Esophagus muscularis mucosa (tissue), 4 donors: ENCODE data around the gene SLC51B. TPM values are rescaled to one million over a fixed set of nuclear protein-coding genes. Genes with fewer than 3 reads are reported as not detected.

Experiments used
- DNase-seq: peaks from one replicate; pipeline ENCODE4 v3.0.0-alpha.2; 2017; ENCODE audit errors: extremely low spot score
- H3K27ac ChIP-seq, 4 donors: fragments of 200-600 bp; sonication (generic); replicated peaks in 1 of 4; 1 replicate in 3 of 4; 2 replicates in 1 of 4; pipeline ENCODE4 v1.5.1; 2016 to 2019; ENCODE audit warnings: mild to moderate bottlenecking in 1 of 4
- H3K27me3 ChIP-seq, 4 donors: fragments of 200-600 bp; sonication (generic); one replicate each; pipeline versions ENCODE4 v1.5.1 to v1.6.0; 2016 to 2019
- H3K36me3 ChIP-seq, 4 donors: fragments of 200-600 bp; sonication (generic); one replicate each; pipeline ENCODE4 v1.5.1; 2016 to 2019
- H3K4me1 ChIP-seq, 4 donors: fragments of 200-600 bp; sonication (generic); one replicate each; pipeline ENCODE4 v1.5.1; 2016 to 2019
- H3K4me3 ChIP-seq, 4 donors: fragments of 200-600 bp; sonication (generic); 1 replicate in 2 of 4; 2 replicates in 2 of 4; pipeline ENCODE4 v1.5.1; 2016 to 2019; ENCODE audit warnings: mild to moderate bottlenecking in 4 of 4, moderate library complexity in 1 of 4
- H3K9me3 ChIP-seq, 4 donors: fragments of 200-600 bp; sonication (generic); 1 replicate in 3 of 4; 2 replicates in 1 of 4; pipeline ENCODE4 v1.5.1; 2016 to 2019
- CTCF ChIP-seq, 3 experiments: fragments of 200-600 bp in 2 of 3; fragments of 450-650 bp in 1 of 3; sonication (generic) in 2 of 3; IDR thresholded peaks; one replicate each; pipeline ENCODE4 v1.5.1; 2017 to 2019; ENCODE audit warnings: antibody characterized with exemption in 3 of 3, mild to moderate bottlenecking in 2 of 3, moderate library complexity in 1 of 3
- EP300 ChIP-seq: sonication (generic); formaldehyde crosslinking; IDR thresholded peaks from one replicate; pipeline ENCODE4 v1.6.1; 2017; ENCODE audit warnings: antibody characterized with exemption
- POLR2A ChIP-seq: fragments of 450-650 bp; IDR thresholded peaks from one replicate; pipeline ENCODE4 v1.6.1; 2017; ENCODE audit warnings: antibody characterized with exemption, moderate library complexity, mild to moderate bottlenecking, low read depth
- POLR2AphosphoS5 ChIP-seq, 2 donors: sonication (generic); formaldehyde crosslinking; IDR thresholded peaks; one replicate each; pipeline ENCODE4 v1.6.1; 2017; ENCODE audit warnings: antibody characterized with exemption in 2 of 2
- WGBS: methylation state at CpG from one replicate; pipeline ENCODE4 v1.1.5; 2018; 5-methylcytosine and 5-hydroxymethylcytosine counted together
- intact Hi-C: fragments of 100-400 bp; cut with DNase I; formaldehyde crosslinking; loops from one replicate; pipeline ENCODE4 v1.15.1; 2023
- total RNA-seq, 4 donors: library from RNA; depleted of rRNA; stranded (reverse); fragments of >200 nt; gene quantifications; one replicate each; pipeline versions ENCODE4 v1.1.0 to v1.2.1, GENCODE V29; 2016

Gene SLC51B
- total RNA-seq, 4 donors from 2014 or later: not detected

- intact Hi-C loops: no loop called here
- no peak for DNase-seq
- peaks cover 14 to 46% (median 42%) of the 10 kb centered on the region in 4 donors for H3K4me1 ChIP-seq
- H3K27me3 ChIP-seq: no peaks in the 10 kb centered on the region
- peaks cover 0 to 21% (median 12%) of the 10 kb centered on the region in 4 donors for H3K36me3 ChIP-seq
- peak overlapping the region; percentile 9 to 55 (median 47) for H3K27ac ChIP-seq
- WGBS: 40% methylated on average over 2 of the region's 2 CpGs
- H3K4me3 ChIP-seq: no peak overlapping the region
- H3K9me3 ChIP-seq: no peaks in the 10 kb centered on the region
- TF ChIP-seq POLR2AphosphoS5 (IDR thresholded peaks at IDR 0.05) (no peak), CTCF (IDR thresholded peaks at IDR 0.05) (no peak), POLR2A (no peak), EP300 (no peak)
These were observed 3.1 kb downstream of the SLC51B start for GRCh38 chr15:65048241-65048640.

GRCh38 chr15:65049418-65049840 lies 4.2 kb downstream of the SLC51B start:
- Histone ChIP-seq H3K4me3 (peak overlapping the region; percentile 21 to 47 (median 30)), H3K9me3 (no peaks in the 10 kb centered on the region), H3K27ac (peak overlapping the region; percentile 36 to 72 (median 56)), H3K36me3 (peaks cover 7 to 33% (median 20%) of the 10 kb centered on the region in 4 donors), H3K27me3 (no peaks in the 10 kb centered on the region), H3K4me1 (peaks cover 14 to 47% (median 36%) of the 10 kb centered on the region in 4 donors)
- intact Hi-C loops: no loop called here
- 20% methylated on average over 7 of the region's 19 CpGs for WGBS
- DNase-seq: no peak
- TF ChIP-seq POLR2AphosphoS5 (IDR thresholded peaks at IDR 0.05): peak; percentile 19 to 59
- TF ChIP-seq POLR2A: no peak

GRCh38 chr15:65050270-65050669 lies 5.1 kb downstream of the SLC51B start:
- H3K27me3 ChIP-seq: no peaks in the 10 kb centered on the region
- no peak for DNase-seq
- intact Hi-C loops: no loop called here
- 38% methylated on average over 4 of the region's 4 CpGs for WGBS
- TF ChIP-seq POLR2A (no peak), CTCF (IDR thresholded peaks at IDR 0.05) (no peak), EP300 (no peak), POLR2AphosphoS5 (IDR thresholded peaks at IDR 0.05) (no peak)
- peaks cover 23 to 47% (median 41%) of the 10 kb centered on the region in 4 donors for H3K4me1 ChIP-seq
- no peaks in the 10 kb centered on the region for H3K9me3 ChIP-seq
- H3K36me3 ChIP-seq: peaks cover 13 to 39% (median 22%) of the 10 kb centered on the region in 4 donors
- no peak overlapping the region for H3K4me3 ChIP-seq
- H3K27ac ChIP-seq: peak overlapping the region; percentile 36 to 72 (median 56)

DNA sequence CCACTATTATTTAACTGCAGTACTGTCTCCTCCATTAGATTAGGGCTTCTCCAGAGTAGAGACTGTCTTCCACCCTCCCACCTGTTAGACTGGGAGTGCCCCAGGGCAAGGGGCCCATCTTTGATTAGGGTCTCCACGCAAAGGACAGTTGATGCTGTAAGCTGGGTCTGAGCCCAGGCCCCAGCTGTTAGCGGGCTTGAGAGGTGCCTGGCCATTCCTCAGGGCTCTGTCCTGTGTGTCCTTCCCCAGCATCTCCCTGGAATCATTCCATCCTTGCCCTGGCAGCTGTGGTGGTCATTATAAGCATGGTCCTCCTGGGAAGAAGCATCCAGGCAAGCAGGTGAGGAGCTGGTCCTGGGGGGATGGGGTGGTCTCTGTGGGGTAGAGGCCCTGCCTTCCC lies 6.1 kb downstream of the SLC51B start:
- Histone ChIP-seq H3K9me3 (no peaks in the 10 kb centered on the region), H3K4me3 (no peak overlapping the region), H3K27me3 (no peaks in the 10 kb centered on the region), H3K27ac (peak overlapping the region; percentile 45 to 72 (median 62)), H3K4me1 (peaks cover 31 to 55% (median 49%) of the 10 kb centered on the region in 4 donors), H3K36me3 (peaks cover 13 to 44% (median 24%) of the 10 kb centered on the region in 4 donors)
- TF ChIP-seq EP300 (no peak), POLR2A (no peak), CTCF (IDR thresholded peaks at IDR 0.05) (no peak), POLR2AphosphoS5 (IDR thresholded peaks at IDR 0.05) (no peak)
- intact Hi-C loops: no loop called here
- 80% methylated on average over 1 of the region's 2 CpGs for WGBS
- no peak for DNase-seq

- no peaks in the 10 kb centered on the region for H3K27me3 ChIP-seq
- H3K36me3 ChIP-seq: peaks cover 15 to 61% (median 32%) of the 10 kb centered on the region in 4 donors
- TF ChIP-seq EP300: no peak
- TF ChIP-seq CTCF (IDR thresholded peaks at IDR 0.05): no peak
- TF ChIP-seq POLR2AphosphoS5 (IDR thresholded peaks at IDR 0.05): no peak
- TF ChIP-seq POLR2A: no peak
- no peaks in the 10 kb centered on the region for H3K9me3 ChIP-seq
- WGBS: 80% methylated on average over 2 of the region's 2 CpGs
- H3K4me1 ChIP-seq: peaks cover 31 to 68% (median 65%) of the 10 kb centered on the region in 4 donors
- no peak overlapping the region for H3K4me3 ChIP-seq
- intact Hi-C loops: no loop called here
- no peak for DNase-seq
- peak overlapping the region in 2 of 4 donors; percentile 17 to 55 for H3K27ac ChIP-seq
These were observed 7.8 kb downstream of the SLC51B start for GRCh38 chr15:65052956-65053355.
